HFFc6 (cell line): ENCODE data around the gene SHC3. TPM values are rescaled to one million over a fixed set of nuclear protein-coding genes. Genes with fewer than 3 reads are reported as not detected.

Experiments
- DNase-seq: peaks from one replicate; pipeline ENCODE4 v3.0.0-alpha.2; 2018
- H3K27ac Mint-ChIP-seq: 2 replicates; pipeline ENCODE4 v1.8.0; 2020; ENCODE audit warnings: mild to moderate bottlenecking, mixed read lengths
- H3K27me3 Mint-ChIP-seq: 2 replicates; pipeline ENCODE4 v1.8.0; 2021; ENCODE audit warnings: mild to moderate bottlenecking, moderate library complexity, mixed read lengths; ENCODE audit not compliant: insufficient read depth
- H3K36me3 Mint-ChIP-seq: 2 replicates; pipeline ENCODE4 v1.8.0; 2021; ENCODE audit warnings: low read depth, mixed read lengths
- H3K4me1 Mint-ChIP-seq: 2 replicates; pipeline ENCODE4 v1.8.0; 2020; ENCODE audit warnings: low read depth, mixed read lengths
- H3K4me3 Mint-ChIP-seq: 2 replicates; pipeline ENCODE4 v1.8.0; 2020; ENCODE audit warnings: mild to moderate bottlenecking, moderate library complexity, mixed read lengths
- H3K9me3 Mint-ChIP-seq: 2 replicates; pipeline ENCODE4 v1.8.0; 2020; ENCODE audit warnings: mild to moderate bottlenecking, mixed read lengths
- total RNA-seq, 6 experiments: library from RNA; stranded (reverse); fragmentation: NEBNext Ultra II Directional; extraction: Animal tissue kit (Norgen Biotek cat#: 25700); gene quantifications; 2 replicates in 1 of 6; 3 replicates in 5 of 6; pipeline ENCODE4 v1.2.3, GENCODE V29; 2021
- TF ChIP-seq, protein P1 (sequence below): fragments of 200-600 bp; sonication (generic); IDR thresholded peaks from 2 replicates; pipeline ENCODE4 v1.5.0; 2021; ENCODE audit warnings: antibody characterized with exemption, mild to moderate bottlenecking

Gene SHC3
- total RNA-seq, 6 experiments from 2014 or later = 0.28 to 1.9 (median 0.42) TPM

DNA sequence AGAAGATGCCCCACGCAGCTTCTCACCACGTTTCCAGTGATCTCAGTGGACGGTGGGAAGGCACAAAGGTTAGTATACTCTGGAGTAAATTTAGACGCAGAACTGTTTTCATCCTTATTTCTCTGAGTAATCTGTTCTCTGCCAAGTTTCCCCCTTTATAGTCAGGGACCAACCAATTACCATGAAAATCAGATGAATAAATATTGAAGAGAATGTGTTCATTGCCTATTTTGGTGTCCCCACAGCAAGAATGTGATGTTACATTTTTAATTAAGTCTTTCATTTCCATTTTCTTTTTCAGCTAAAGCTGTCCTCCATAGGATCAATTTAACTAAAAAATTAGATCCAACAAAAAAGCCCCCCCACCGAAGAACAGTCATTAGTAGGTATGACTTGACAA is 146.0 kb downstream of the SHC3 start:
- Mint-ChIP-seq H3K27ac (no peak overlapping the region), H3K4me1 (peaks cover 12% of the 10 kb centered on the region; the same call in 1 of the 2 replicates), H3K9me3 (peaks cover 16% of the 10 kb centered on the region), H3K36me3 (peaks cover 11% of the 10 kb centered on the region; the same call in 1 of the 2 replicates), H3K27me3 (peaks cover 5% of the 10 kb centered on the region), H3K4me3 (no peak overlapping the region)
- TF ChIP-seq, protein P1, sequence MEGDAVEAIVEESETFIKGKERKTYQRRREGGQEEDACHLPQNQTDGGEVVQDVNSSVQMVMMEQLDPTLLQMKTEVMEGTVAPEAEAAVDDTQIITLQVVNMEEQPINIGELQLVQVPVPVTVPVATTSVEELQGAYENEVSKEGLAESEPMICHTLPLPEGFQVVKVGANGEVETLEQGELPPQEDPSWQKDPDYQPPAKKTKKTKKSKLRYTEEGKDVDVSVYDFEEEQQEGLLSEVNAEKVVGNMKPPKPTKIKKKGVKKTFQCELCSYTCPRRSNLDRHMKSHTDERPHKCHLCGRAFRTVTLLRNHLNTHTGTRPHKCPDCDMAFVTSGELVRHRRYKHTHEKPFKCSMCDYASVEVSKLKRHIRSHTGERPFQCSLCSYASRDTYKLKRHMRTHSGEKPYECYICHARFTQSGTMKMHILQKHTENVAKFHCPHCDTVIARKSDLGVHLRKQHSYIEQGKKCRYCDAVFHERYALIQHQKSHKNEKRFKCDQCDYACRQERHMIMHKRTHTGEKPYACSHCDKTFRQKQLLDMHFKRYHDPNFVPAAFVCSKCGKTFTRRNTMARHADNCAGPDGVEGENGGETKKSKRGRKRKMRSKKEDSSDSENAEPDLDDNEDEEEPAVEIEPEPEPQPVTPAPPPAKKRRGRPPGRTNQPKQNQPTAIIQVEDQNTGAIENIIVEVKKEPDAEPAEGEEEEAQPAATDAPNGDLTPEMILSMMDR = no peak
- no peak for DNase-seq

DNA sequence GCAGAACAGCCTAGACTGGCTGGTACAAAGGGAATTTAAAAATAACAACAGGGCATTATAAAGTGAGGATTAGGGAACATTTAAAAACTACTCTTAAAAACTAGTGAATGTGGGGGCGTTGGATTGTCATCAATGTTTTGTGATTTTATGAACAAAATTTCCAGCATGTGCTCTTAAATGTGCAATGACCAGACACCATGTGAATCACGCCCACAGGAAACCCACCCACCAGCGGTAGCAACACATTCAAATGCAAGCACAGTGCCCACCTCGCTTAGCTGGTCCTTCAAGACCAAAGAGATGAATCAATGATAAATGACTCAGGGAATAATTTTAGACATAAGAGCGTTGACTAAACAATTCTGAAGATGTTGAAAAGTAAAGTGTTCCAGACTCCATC is 146.4 kb downstream of the SHC3 start:
- Mint-ChIP-seq H3K4me1 (peaks cover 7% of the 10 kb centered on the region; the same call in 1 of the 2 replicates), H3K4me3 (no peak overlapping the region), H3K27ac (no peak overlapping the region), H3K36me3 (peaks cover 11% of the 10 kb centered on the region; the same call in 1 of the 2 replicates), H3K9me3 (peaks cover 16% of the 10 kb centered on the region), H3K27me3 (peaks cover 5% of the 10 kb centered on the region)
- no peak for DNase-seq
- TF ChIP-seq, protein P1 = no peak

DNA sequence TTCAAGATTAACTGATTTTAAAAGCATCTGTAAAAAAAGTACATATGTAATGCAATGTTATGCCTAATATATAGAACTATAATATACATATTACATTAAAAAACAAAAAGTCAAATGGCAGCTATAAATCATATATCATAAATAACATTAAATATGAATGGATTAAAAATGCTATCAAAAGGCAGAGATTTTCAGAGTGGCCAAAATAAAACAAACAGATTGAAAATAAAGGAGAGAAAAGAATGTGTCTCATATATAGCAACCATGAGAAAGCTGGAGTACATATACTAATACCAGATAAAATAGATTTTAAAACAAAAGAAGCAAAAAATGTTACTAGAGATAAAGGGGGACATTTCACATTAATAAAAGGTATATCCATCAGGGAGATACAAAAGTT is 148.8 kb downstream of the SHC3 start:
- peaks cover 5% of the 10 kb centered on the region for H3K27me3 Mint-ChIP-seq
- no peak for DNase-seq
- H3K4me1 Mint-ChIP-seq = peaks cover 13% of the 10 kb centered on the region
- TF ChIP-seq, protein P1 = no peak
- H3K27ac Mint-ChIP-seq = no peak overlapping the region
- H3K36me3 Mint-ChIP-seq = peaks cover 11% of the 10 kb centered on the region; the same call in 1 of the 2 replicates
- H3K4me3 Mint-ChIP-seq = no peak overlapping the region
- H3K9me3 Mint-ChIP-seq = peaks cover 16% of the 10 kb centered on the region

DNA sequence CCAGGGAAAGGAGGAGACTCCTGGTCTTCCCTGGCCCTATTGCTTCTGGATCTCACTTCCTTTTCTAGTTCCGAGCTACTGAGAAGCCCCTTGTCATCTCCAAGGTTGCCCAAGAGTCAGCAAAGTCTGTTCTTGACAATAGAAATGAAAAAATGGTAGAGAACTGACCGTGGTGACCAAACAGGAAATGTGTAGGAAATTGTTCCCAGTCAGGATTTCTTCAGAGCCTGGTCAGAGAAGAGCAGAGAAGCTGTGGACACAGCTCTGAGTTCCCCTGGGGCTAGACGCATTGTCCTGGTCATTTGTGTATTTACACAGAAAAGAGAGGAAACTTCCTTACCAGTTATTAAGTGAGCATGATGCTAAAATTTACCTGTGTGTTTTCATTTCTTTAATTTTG is 151.7 kb downstream of the SHC3 start:
- Mint-ChIP-seq H3K27me3 (no peaks in the 10 kb centered on the region; the same call in none of the 2 replicates), H3K27ac (no peak overlapping the region), H3K36me3 (peaks cover 11% of the 10 kb centered on the region; the same call in 1 of the 2 replicates), H3K9me3 (peaks cover 16% of the 10 kb centered on the region), H3K4me3 (no peak overlapping the region), H3K4me1 (peaks cover 26% of the 10 kb centered on the region)
- TF ChIP-seq, protein P1 = no peak
- no peak for DNase-seq

DNA sequence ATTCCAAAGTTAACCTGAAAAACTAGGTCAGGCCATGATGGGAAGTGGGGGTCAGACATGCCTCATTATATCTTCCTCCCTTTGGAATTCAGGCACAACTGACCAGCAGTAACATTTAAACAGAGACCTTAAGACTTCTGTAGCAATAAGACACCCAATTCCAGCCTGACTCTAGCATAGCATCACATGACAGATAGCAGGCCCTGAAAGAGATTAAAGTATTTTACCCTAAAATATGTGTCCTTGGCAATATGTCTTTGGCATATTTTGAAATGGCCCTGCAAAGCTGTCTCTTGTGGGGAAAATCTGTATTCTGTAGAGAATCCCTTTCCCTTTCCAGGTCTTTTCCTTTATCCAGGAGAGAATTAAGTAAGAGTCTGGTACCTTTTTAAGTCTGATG is 153.1 kb downstream of the SHC3 start:
- TF ChIP-seq, protein P1 = no peak
- DNase-seq = no peak
- peaks cover 11% of the 10 kb centered on the region; the same call in 1 of the 2 replicates for H3K36me3 Mint-ChIP-seq

More for the DNA sequence above, 153.1 kb downstream of the SHC3 start:
- Mint-ChIP-seq H3K4me3 (no peak overlapping the region), H3K9me3 (peaks cover 16% of the 10 kb centered on the region), H3K4me1 (peaks cover 38% of the 10 kb centered on the region), H3K27me3 (no peaks in the 10 kb centered on the region; the same call in none of the 2 replicates), H3K27ac (no peak overlapping the region)
